Prostate gland (tissue), 2 donors: ENCODE data around the gene CNDP1.

Experiments
- POLR2A ChIP-seq: fragments of 450-650 bp; IDR thresholded peaks from one replicate; pipeline ENCODE4 v1.6.1; 2016; ENCODE audit warnings: antibody characterized with exemption, mild to moderate bottlenecking
- TF ChIP-seq, protein P1 (sequence below), 4 experiments: fragments of 200-600 bp in 2 of 4; fragments of 450-650 bp in 2 of 4; sonication (generic) in 2 of 4; IDR thresholded peaks; 1 replicate in 3 of 4; 2 replicates in 1 of 4; pipeline ENCODE4 v1.5.1; 2016 to 2019; ENCODE audit warnings: antibody characterized with exemption in 4 of 4, mild to moderate bottlenecking in 2 of 4, moderate library complexity in 2 of 4

DNA sequence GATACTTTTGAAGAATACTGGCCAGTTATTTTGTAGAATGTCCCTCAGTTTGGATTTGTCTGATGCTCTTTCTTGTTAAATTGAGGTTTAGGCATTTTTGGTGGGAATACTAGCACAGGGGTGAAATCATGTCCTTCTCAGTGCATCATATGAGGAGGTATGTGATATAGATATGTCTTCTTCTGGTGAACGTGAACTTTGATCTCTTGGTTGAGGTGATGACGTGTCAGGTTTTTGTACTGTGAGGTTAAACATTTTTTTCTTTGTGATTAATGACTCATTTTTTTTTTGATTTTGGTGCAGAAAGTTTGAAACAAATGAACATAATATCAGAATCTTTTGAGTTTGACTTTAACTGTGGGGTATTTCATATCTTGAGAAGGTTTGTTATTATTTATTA lies 74.4 kb downstream of the CNDP1 start:
- TF ChIP-seq, protein P1, sequence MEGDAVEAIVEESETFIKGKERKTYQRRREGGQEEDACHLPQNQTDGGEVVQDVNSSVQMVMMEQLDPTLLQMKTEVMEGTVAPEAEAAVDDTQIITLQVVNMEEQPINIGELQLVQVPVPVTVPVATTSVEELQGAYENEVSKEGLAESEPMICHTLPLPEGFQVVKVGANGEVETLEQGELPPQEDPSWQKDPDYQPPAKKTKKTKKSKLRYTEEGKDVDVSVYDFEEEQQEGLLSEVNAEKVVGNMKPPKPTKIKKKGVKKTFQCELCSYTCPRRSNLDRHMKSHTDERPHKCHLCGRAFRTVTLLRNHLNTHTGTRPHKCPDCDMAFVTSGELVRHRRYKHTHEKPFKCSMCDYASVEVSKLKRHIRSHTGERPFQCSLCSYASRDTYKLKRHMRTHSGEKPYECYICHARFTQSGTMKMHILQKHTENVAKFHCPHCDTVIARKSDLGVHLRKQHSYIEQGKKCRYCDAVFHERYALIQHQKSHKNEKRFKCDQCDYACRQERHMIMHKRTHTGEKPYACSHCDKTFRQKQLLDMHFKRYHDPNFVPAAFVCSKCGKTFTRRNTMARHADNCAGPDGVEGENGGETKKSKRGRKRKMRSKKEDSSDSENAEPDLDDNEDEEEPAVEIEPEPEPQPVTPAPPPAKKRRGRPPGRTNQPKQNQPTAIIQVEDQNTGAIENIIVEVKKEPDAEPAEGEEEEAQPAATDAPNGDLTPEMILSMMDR (IDR thresholded peaks at IDR 0.05), result no peak
- no peak for TF ChIP-seq POLR2A
